IMR-90 (cell line): ENCODE results near the gene ALDOB. TPM values are rescaled to one million over a fixed set of nuclear protein-coding genes. Genes with fewer than 3 reads are reported as not detected.

Experiments
- ATAC-seq: fragments of 200-7000 bp; cut with Tn5 transposase; 2 replicates; pipeline ENCODE4 v1.9.1; 2020; ENCODE audit warnings: low read depth, mild to moderate bottlenecking, moderate library complexity
- BruUV-seq: library from RNA; stranded (reverse); fragments of 400-500 nt; replicated peaks from 2 replicates; lab custom pipeline; 2021; lab: Mats Ljungman, UMichigan
- CTCF ChIA-PET: fragments of 300-600 bp; formaldehyde crosslinking; extraction: SDS; loops from one replicate; lab custom pipeline; 2021; ENCODE audit warnings: antibody characterized with exemption; lab: Yijun Ruan, JAX
- POLR2A ChIA-PET: fragments of 300-600 bp; sonication (Branson Sonifier 250); formaldehyde crosslinking; loops from one replicate; lab custom pipeline; 2022; ENCODE audit warnings: antibody characterized with exemption; ENCODE audit not compliant: unreplicated experiment; lab: Charles Lee
- DNase-seq: peaks from one replicate; pipeline ENCODE4 v3.0.0; 2013
- H2AFZ ChIP-seq: replicated peaks from 2 replicates; pipeline ENCODE3; 2013; ENCODE audit warnings: low read length, mild to moderate bottlenecking; ENCODE audit not compliant: poor library complexity
- H2AK5ac ChIP-seq: 2 replicates; pipeline ENCODE4 v1.6.1; 2013; ENCODE audit warnings: low read depth, low read length, inconsistent platforms
- H2AK9ac ChIP-seq: replicated peaks from 2 replicates; pipeline ENCODE3; 2013; ENCODE audit warnings: mild to moderate bottlenecking, low read depth, low read length, moderate library complexity; ENCODE audit not compliant: poor library complexity
- H2BK120ac ChIP-seq: 2 replicates; pipeline ENCODE4 v1.6.1; 2013; ENCODE audit warnings: low read depth, low read length, inconsistent platforms
- H2BK15ac ChIP-seq: 3 replicates; pipeline ENCODE4 v1.6.1; 2013; ENCODE audit warnings: low read depth, low read length, inconsistent platforms
- H2BK20ac ChIP-seq: 2 replicates; pipeline ENCODE4 v1.6.1; 2013; ENCODE audit warnings: low read depth, mild to moderate bottlenecking, inconsistent platforms, low read length, moderate library complexity
- H2BK5ac ChIP-seq: 2 replicates; pipeline ENCODE4 v1.6.1; 2013; ENCODE audit warnings: mild to moderate bottlenecking, low read depth, low read length, inconsistent platforms; ENCODE audit not compliant: poor library complexity, severe bottlenecking
- H3K14ac ChIP-seq: replicated peaks from 2 replicates; pipeline ENCODE4 v1.6.1; 2013; ENCODE audit warnings: low read depth, low read length, inconsistent platforms
- H3K18ac ChIP-seq: 2 replicates; pipeline ENCODE4 v1.6.1; 2013; ENCODE audit warnings: low read depth, low read length, control low read depth
- H3K23ac ChIP-seq: 2 replicates; pipeline ENCODE4 v1.6.1; 2013; ENCODE audit warnings: low read depth, low read length, inconsistent platforms
- H3K27ac ChIP-seq: 2 replicates; pipeline ENCODE4 v1.5.1; 2013; ENCODE audit warnings: mild to moderate bottlenecking, control low read depth, low read length; ENCODE audit not compliant: insufficient read depth
- H3K27me3 ChIP-seq: 2 replicates; pipeline ENCODE4 v1.6.1; 2013; ENCODE audit warnings: low read length; ENCODE audit not compliant: control insufficient read depth, insufficient read depth
- H3K36me3 ChIP-seq: 2 replicates; pipeline ENCODE4 v1.6.1; 2013; ENCODE audit warnings: low read length, mixed read lengths; ENCODE audit not compliant: control insufficient read depth, insufficient read depth
- H3K4ac ChIP-seq: 2 replicates; pipeline ENCODE4 v1.6.1; 2013; ENCODE audit warnings: low read depth, low read length, inconsistent platforms
- H3K4me1 ChIP-seq: 2 replicates; pipeline ENCODE4 v1.6.1; 2013; ENCODE audit warnings: low read length, mixed read lengths; ENCODE audit not compliant: control insufficient read depth, insufficient read depth
- H3K4me2 ChIP-seq: 2 replicates; pipeline ENCODE4 v1.6.1; 2013; ENCODE audit warnings: low read depth, mild to moderate bottlenecking, control low read depth, low read length, moderate library complexity
- H3K4me3 ChIP-seq: 2 replicates; pipeline ENCODE4 v1.5.1; 2013; ENCODE audit warnings: low read depth, mild to moderate bottlenecking, control low read depth, low read length, moderate library complexity; ENCODE audit not compliant: insufficient read depth
- H3K56ac ChIP-seq: 2 replicates; pipeline ENCODE4 v1.6.1; 2013; ENCODE audit warnings: low read length, inconsistent platforms; ENCODE audit not compliant: insufficient read depth; ENCODE audit errors: extremely low read depth
- H3K79me1 ChIP-seq, 2 experiments: 2 replicates each; pipeline ENCODE4 v1.6.1; 2013; ENCODE audit warnings: low read length in 2 of 2, inconsistent platforms in 1 of 2, low read depth in 1 of 2
- H3K9ac ChIP-seq: 2 replicates; pipeline ENCODE4 v1.6.1; 2013; ENCODE audit warnings: low read depth, low read length, control low read depth
- H3K9me1 ChIP-seq: 2 replicates; pipeline ENCODE4 v1.6.1; 2013; ENCODE audit warnings: low read length, inconsistent platforms; ENCODE audit not compliant: insufficient read depth
- H3K9me3 ChIP-seq: 2 replicates; pipeline ENCODE4 v1.6.1; 2013; ENCODE audit warnings: low read length; ENCODE audit not compliant: control insufficient read depth, insufficient read depth
- H4K20me1 ChIP-seq: 2 replicates; pipeline ENCODE4 v1.6.1; 2013; ENCODE audit warnings: low read length, inconsistent platforms; ENCODE audit not compliant: insufficient read depth
- H4K5ac ChIP-seq: 2 replicates; pipeline ENCODE4 v1.6.1; 2013; ENCODE audit warnings: mild to moderate bottlenecking, low read depth, low read length, control low read depth
- H4K8ac ChIP-seq, 2 experiments: 2 replicates each; pipeline ENCODE4 v1.6.1; 2013; ENCODE audit warnings: low read depth in 2 of 2, low read length in 2 of 2, control low read depth in 1 of 2, inconsistent platforms in 1 of 2
- H4K91ac ChIP-seq: 2 replicates; pipeline ENCODE4 v1.6.1; 2013; ENCODE audit warnings: low read depth, low read length, inconsistent platforms; ENCODE audit not compliant: insufficient read depth
- CHD1 ChIP-seq: IDR thresholded peaks from 2 replicates; pipeline ENCODE4 v1.6.1; 2012; ENCODE audit warnings: low read depth, low read length, improper control_type of control experiment
- FOS ChIP-seq: fragments of 150-350 bp; IDR thresholded peaks from 2 replicates; pipeline ENCODE4 v1.6.1; 2016; ENCODE audit warnings: low read depth, low read length
- MAZ ChIP-seq: IDR thresholded peaks from 2 replicates; pipeline ENCODE4 v1.6.1; 2012; ENCODE audit warnings: low read depth, mild to moderate bottlenecking, low read length, improper control_type of control experiment, moderate library complexity, borderline replicate concordance
- NFE2L2 ChIP-seq: fragments of 150-350 bp; IDR thresholded peaks from 2 replicates; pipeline ENCODE4 v1.6.1; 2016; ENCODE audit warnings: low read depth, mild to moderate bottlenecking, low read length
- RAD21 ChIP-seq: IDR thresholded peaks from 2 replicates; pipeline ENCODE4 v1.6.1; 2012; ENCODE audit warnings: low read length, improper control_type of control experiment
- RCOR1 ChIP-seq: IDR thresholded peaks from 2 replicates; pipeline ENCODE4 v1.6.1; 2012; ENCODE audit warnings: mild to moderate bottlenecking, low read length, improper control_type of control experiment; ENCODE audit not compliant: insufficient replicate concordance
- SMC3 ChIP-seq: fragments of 150-350 bp; IDR thresholded peaks from 2 replicates; pipeline ENCODE4 v1.6.1; 2016; ENCODE audit warnings: low read depth, mild to moderate bottlenecking, antibody characterized with exemption, low read length, moderate library complexity
- USF2 ChIP-seq: fragments of 150-350 bp; IDR thresholded peaks from 2 replicates; pipeline ENCODE4 v1.6.1; 2017; ENCODE audit warnings: mild to moderate bottlenecking, antibody characterized with exemption, low read length, low read depth
- WGBS, 2 experiments: methylation state at CpG; one replicate each; pipeline versions ENCODE4 v1.1.5 to v1.1.7; 2013; ENCODE audit warnings: missing lambda C conversion rate in 2 of 2; ENCODE audit not compliant: insufficient read length in 1 of 2; ENCODE audit errors: extremely low coverage in 2 of 2; 5-methylcytosine and 5-hydroxymethylcytosine counted together
- dilution Hi-C: fragments of 300-500 bp; cut with HindIII; formaldehyde crosslinking; loops from one replicate; pipeline ENCODE4 v1.14.3; 2018; ENCODE audit warnings: low sequenced_read_pairs; ENCODE audit not compliant: unreplicated experiment
- in situ Hi-C: fragments of 300-500 bp; cut with MboI; formaldehyde crosslinking; loops from 3 replicates; pipeline ENCODE4 v1.14.3; 2019; ENCODE audit warnings: low sequenced_read_pairs, inconsistent platforms, mixed read lengths
- intact Hi-C: fragments of 100-400 bp; cut with micrococcal nuclease; formaldehyde crosslinking; loops from 2 replicates; pipeline ENCODE4 v1.10.0; 2022
- polyA plus RNA-seq, 3 experiments: library from polyadenylated mRNA; depleted of rRNA; stranded (reverse); fragments of >200 nt; gene quantifications; 2 replicates each; pipeline ENCODE4 v1.2.3, GENCODE V29; 2012; ENCODE audit warnings: low replicate concordance in 1 of 3
- total RNA-seq: library from RNA; depleted of rRNA; stranded (reverse); fragments of >200 nt; gene quantifications from 2 replicates; pipeline ENCODE4 v1.2.3, GENCODE V29; 2012
- TF ChIP-seq, protein P1 (sequence below): conservative IDR thresholded peaks from 2 replicates; pipeline ENCODE4 v1.5.1; 2012; ENCODE audit warnings: mild to moderate bottlenecking, low read depth, low read length, improper control_type of control experiment
- TF ChIP-seq, protein P2 (sequence below): fragments of 150-350 bp; IDR thresholded peaks from 2 replicates; pipeline ENCODE4 v1.6.1; 2016; ENCODE audit warnings: low read depth, mild to moderate bottlenecking, low read length, moderate library complexity, borderline replicate concordance

ALDOB gene
- total and polyA plus RNA-seq, 2 of the 4 experiments (the other 2 are of a cell fraction) = not detected

DNA sequence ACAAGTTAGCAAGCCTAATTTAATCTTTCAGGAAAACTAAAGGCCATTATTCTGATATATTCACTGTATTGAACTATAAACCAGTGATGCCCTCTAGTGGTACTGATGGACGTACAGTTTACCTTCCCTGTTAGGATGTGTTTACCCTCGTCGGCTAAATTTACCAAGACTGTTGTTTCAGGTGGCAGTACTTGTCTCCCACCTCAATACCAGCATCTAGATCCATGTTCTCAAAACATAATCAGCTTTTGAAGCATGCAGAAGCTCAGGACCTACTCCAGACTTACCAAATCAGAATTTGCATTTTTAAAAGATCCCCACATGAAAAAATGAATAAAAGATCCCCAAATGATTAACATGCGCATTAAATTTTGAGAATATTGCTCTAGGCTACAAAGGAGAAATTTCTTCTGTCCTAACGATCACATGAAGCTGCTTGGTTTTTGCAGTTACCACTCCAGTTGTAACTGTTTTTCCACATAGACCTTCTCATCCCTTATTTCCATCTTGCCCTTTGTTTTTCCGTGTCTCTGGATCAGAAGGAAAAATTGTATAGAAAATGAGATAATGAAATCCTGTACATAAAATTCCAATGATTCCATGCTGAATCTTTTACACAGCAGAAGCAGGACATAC is 47.6 kb downstream of the ALDOB start:
- Histone ChIP-seq H2BK5ac (no peak overlapping the region), H3K4me2 (no peak overlapping the region), H3K18ac (no peak overlapping the region), H3K9me3 (peaks cover 3% of the 10 kb centered on the region; the same call in 1 of the 2 replicates), H3K27me3 (no peaks in the 10 kb centered on the region), H2BK20ac (no peak overlapping the region), H2AFZ (no peak overlapping the region), H3K9ac (no peak overlapping the region), H3K14ac (no peak overlapping the region), H3K4me1 (no peaks in the 10 kb centered on the region), H4K8ac (no peak overlapping the region), H2AK9ac (no peak overlapping the region), H4K5ac (no peak overlapping the region), H3K9me1 (no peaks in the 10 kb centered on the region), H3K4me3 (no peak overlapping the region), H3K56ac (no peak overlapping the region), H3K23ac (no peak overlapping the region), H3K79me1 (peaks cover 9 to 12% of the 10 kb centered on the region in 2 experiments), H4K91ac (no peak overlapping the region), H4K20me1 (0 out of 2 replicates have a peak, but pooled peaks cover 5% of the 10 kb centered on the region), H2BK15ac (no peak overlapping the region), H2AK5ac (no peak overlapping the region), H3K36me3 (peaks cover 4% of the 10 kb centered on the region; the same call in 1 of the 2 replicates), H3K27ac (no peak overlapping the region), H3K4ac (no peak overlapping the region), H2BK120ac (no peak overlapping the region)
- no peak for TF ChIP-seq USF2
- TF ChIP-seq FOS = no peak
- TF ChIP-seq CHD1 = no peak
- TF ChIP-seq RCOR1 = no peak
- TF ChIP-seq RAD21 = peak; percentile 40
- no peak for TF ChIP-seq NFE2L2
- no peak for TF ChIP-seq MAZ
- TF ChIP-seq, protein P1, sequence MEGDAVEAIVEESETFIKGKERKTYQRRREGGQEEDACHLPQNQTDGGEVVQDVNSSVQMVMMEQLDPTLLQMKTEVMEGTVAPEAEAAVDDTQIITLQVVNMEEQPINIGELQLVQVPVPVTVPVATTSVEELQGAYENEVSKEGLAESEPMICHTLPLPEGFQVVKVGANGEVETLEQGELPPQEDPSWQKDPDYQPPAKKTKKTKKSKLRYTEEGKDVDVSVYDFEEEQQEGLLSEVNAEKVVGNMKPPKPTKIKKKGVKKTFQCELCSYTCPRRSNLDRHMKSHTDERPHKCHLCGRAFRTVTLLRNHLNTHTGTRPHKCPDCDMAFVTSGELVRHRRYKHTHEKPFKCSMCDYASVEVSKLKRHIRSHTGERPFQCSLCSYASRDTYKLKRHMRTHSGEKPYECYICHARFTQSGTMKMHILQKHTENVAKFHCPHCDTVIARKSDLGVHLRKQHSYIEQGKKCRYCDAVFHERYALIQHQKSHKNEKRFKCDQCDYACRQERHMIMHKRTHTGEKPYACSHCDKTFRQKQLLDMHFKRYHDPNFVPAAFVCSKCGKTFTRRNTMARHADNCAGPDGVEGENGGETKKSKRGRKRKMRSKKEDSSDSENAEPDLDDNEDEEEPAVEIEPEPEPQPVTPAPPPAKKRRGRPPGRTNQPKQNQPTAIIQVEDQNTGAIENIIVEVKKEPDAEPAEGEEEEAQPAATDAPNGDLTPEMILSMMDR = peak; percentile 48
- TF ChIP-seq SMC3 = peak; percentile 30; the same call in 1 of the 2 replicates
- TF ChIP-seq, protein P2, sequence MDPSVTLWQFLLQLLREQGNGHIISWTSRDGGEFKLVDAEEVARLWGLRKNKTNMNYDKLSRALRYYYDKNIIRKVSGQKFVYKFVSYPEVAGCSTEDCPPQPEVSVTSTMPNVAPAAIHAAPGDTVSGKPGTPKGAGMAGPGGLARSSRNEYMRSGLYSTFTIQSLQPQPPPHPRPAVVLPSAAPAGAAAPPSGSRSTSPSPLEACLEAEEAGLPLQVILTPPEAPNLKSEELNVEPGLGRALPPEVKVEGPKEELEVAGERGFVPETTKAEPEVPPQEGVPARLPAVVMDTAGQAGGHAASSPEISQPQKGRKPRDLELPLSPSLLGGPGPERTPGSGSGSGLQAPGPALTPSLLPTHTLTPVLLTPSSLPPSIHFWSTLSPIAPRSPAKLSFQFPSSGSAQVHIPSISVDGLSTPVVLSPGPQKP = no peak
- DNase-seq (peak; percentile 46), ATAC-seq (peak; percentile 59; the same call in 1 of the 2 replicates)
- dilution Hi-C loops (no loop called here), in situ Hi-C loops (no loop called here), intact Hi-C loops (no loop called here)
- POLR2A ChIA-PET = no interaction called here
- CTCF ChIA-PET = interaction anchor here (0.6 to 2.5 kb wide), 8 partner anchors 10 to 661 kb away, joined by 3 to 5 read pairs (median 4); partner anchors contain the start of genes MRPL50 and ZNF189
- BruUV-seq = no TSS peak
- whole genome bisulfite sequencing, 2 experiments = no CpG with 5 or more reads among the region's 6 CpGs
